GM18907 (cell line): Measurements from ENCODE around the gene TMEM11.

Source experiments
- ATAC-seq: cut with Tn5 transposase; IDR thresholded peaks from one replicate; pipeline ENCODE4 v1.9.1; 2021; ENCODE audit warnings: mild to moderate bottlenecking, moderate library complexity; ENCODE audit not compliant: unreplicated experiment

Gene TMEM11

DNA sequence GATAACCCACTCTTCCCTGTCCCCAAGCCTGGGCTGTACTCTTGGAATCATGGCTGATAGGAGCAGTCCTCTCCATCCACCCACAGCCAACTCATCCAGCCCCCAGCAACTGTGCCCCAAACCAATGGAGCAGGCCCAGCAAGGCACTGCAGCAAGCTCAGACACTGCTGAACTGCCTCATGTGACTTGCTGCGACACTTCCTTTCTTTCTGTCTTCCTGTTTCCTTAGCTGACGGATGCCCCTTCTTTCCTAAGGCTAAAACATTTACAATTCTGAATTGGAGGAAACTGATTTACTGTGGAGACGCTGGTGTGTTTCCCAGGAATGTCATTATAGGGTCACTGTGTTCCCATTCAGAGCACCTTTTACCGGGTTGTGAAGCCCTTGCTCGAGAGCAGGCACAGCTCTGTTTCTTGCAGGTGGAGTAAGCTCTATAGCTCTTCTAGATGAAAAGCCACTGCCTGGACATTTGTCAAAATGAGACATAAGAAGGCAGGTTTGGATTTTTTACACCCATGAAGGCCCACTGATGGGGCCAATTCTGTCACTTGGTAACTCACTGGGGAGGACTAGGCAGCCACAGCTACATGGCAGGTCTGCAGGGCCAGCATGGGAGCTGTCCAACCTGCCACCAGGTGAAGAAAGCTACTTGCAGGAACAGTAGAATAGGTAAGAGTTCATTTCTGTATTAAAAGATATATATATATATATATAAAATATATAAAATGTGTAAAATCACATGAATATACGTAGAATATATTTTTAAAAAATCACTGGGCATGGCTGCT lies 27.4 kb downstream of the TMEM11 start:
- ATAC-seq, result no peak

DNA sequence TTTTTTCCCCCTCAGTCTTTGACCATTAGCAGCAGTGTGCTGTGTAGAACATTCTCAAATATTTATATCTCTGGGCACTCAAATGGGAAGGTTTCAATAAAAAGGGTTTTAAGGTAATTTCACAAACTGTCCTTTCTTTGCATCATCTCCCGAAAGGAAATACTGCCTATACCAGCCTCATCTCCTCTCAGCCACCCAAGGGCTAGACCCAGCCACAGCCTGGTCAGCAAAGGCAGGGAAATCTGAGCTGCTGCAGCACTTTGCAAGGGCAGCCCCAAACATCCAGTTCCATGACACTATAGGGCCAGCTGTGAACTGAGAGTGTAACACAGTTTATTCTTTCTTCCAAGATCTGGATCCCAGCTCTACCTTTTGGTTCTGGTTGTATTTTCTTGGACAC lies 28.9 kb downstream of the TMEM11 start:
- no peak for ATAC-seq

DNA sequence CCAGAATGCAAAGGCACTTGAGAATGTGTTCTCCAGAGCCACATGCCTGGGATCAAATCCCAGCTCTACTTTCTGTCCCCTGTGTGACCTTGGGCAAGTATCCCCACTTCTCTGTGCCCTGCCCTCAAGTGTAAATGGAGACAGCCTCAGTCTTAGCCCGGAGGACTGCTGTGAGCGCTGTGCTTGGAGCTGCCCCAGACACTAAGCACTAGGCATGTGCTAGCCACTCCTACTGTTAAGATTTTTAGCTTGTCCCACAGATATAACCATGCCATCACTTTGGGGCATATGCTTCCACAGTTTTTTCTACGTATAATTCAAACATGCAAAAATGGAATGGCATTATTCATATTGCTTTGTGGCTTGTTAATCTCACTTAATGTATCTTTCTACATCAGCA lies 29.4 kb downstream of the TMEM11 start:
- no peak for ATAC-seq

- no peak for ATAC-seq
Measured at GRCh38 chr17:21183468-21183867, 30.5 kb downstream of the TMEM11 start.

- no peak for ATAC-seq
Measured at GRCh38 chr17:21177854-21178600, 35.9 kb downstream of the TMEM11 start.

DNA sequence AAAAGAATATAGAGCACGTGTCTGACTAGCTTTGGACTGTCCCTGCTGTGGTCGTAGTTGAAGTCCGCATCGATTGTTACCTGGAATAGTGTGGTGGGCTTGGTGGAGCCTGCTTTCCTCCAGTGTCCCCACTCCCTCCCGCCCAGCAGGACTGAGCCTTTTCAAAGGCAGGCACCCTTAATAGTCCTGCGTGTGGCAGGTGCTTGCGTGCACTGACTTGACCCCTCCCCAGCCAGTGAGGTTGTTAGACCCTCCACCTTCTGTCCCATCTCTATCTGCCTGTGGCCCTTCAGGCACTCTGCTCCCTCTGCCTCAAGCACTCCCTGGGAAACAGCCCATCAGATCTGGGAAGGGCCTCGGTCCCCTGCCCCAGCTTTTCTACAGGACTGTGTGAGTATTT lies 36.6 kb downstream of the TMEM11 start:
- ATAC-seq, result no peak

- no peak for ATAC-seq
Measured at GRCh38 chr17:21176773-21177395, 37.1 kb downstream of the TMEM11 start.

GRCh38 chr17:21174713-21175112 lies 39.2 kb downstream of the TMEM11 start:
- ATAC-seq, result no peak

DNA sequence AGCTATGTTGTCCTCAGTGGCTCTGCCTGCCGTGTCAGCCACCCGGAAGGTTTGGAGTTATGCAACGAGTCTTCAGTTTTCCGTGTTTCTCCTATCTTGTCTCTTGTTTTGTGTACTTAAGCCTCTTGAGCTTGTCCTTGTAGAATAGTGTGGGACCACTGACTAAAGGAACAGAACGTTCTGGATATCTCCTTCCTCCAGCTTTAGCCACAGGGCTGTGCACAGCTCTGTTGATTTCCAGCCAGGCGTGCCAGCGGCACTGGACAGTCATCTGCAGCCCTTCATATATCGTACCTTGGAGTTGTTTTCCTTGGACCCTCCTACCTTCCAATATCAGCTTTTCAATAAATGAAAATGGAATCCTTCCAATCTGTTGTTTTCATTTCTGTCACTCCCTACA lies 39.8 kb downstream of the TMEM11 start:
- no peak for ATAC-seq

GRCh38 chr17:21173543-21173942 lies 40.4 kb downstream of the TMEM11 start:
- ATAC-seq, result no peak

DNA sequence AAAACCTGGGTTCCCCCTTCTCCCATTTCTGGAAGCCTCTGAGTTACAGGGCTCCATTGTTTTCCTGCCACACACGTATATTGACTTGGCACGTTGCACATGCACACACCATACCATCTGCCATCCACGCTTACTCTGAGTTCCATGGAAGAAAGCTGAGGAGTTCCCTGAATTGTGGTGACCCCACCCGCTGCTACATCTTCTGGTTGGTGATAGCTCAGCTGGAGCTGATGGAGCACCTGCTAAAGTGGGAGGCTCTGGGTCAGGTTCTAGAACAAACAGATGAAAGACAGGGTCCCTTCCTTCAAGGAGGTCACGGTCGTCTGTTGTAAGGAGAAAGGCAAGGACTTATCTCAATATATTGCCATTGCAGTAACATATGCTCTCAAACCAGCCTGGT lies 41.1 kb downstream of the TMEM11 start:
- no peak for ATAC-seq

DNA sequence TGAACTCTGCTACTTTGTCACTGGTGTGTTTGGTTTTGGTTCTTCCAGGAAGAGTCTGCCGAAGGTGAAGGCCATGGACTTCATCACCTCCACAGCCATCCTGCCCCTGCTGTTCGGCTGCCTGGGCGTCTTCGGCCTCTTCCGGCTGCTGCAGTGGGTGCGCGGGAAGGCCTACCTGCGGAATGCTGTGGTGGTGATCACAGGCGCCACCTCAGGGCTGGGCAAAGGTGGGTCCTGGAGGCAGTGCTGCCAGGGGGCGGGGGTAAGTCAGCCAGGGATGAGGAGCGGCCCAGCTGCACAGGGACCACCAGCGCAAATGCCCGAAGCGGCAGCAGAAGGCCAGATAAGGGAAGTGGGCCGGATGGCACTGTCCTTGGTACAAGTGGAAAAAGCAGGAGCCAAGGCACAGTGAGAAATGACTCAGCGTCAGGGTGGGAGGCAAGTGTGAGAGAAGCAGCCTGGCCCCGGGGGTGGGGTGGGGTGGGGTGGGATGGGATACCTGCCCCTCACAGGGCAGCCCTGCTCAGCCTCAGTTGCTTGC lies 41.9 kb downstream of the TMEM11 start:
- ATAC-seq, result no peak

DNA sequence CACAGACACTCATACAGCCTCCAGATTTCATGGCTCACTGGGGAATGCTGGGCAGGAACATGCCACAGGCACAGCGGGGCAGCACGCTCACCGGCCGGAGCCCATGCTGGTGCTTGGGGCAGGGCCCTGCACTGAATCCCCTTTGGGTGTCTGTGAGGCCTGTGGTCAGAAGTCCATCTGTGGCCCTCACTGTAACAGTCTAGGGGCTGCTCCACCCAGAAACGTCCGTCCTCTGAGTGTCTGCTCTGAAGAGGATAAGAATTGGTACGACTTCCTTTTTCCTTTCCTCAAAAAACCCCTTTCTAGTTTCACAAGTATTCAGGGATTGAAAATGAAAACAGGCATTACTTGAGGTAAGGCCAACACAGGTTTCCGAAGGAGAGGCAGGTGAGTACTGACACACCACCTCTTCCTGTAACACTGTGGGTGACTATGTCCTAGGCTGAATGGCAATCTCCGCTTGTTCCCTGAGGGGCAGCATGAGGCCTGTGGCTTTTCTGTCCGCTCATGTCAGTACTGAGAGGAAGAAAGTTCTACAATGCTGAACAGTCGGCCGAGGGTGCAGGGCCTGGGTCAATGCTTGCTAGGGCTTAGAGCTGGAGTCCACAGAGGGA lies 42.5 kb downstream of the TMEM11 start:
- peak; percentile 84 for ATAC-seq

DNA sequence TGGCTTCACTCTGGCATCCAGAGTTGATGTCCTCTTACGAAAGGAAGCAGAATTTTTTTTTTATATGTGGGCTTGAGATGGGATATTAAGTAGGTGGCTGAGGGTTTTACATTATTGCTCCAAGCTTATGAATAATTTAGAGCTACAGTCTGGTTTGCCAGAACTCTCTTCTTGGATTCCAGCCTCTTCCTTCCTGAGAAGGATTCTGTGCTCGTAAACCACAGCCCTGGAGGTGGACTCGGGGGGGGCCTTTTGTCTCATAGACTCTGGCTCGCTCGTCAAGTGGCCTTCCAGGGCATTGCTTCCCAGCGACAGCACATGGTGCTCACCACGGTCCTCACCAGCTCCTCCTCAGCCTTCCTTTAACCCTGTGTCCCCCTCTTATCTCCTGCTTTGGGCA lies 43.2 kb downstream of the TMEM11 start:
- no peak for ATAC-seq

GRCh38 chr17:21169496-21169895 lies 44.5 kb downstream of the TMEM11 start:
- no peak for ATAC-seq

DNA sequence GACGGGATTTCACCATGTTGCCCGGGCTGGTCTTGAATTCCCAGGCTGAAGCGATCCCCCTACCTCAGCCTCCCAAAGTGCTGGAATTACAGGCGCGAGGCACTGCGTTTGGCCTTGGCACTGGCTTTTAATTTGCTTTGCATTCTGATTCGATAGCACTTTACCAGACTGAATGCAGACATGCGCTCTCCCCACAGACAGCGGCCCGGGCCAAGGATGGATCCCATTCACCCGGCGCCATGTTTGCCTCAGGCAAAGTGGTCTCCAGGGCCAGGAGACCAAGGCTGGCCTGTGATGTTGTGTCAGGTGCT lies 45.5 kb downstream of the TMEM11 start:
- ATAC-seq, result no peak

DNA sequence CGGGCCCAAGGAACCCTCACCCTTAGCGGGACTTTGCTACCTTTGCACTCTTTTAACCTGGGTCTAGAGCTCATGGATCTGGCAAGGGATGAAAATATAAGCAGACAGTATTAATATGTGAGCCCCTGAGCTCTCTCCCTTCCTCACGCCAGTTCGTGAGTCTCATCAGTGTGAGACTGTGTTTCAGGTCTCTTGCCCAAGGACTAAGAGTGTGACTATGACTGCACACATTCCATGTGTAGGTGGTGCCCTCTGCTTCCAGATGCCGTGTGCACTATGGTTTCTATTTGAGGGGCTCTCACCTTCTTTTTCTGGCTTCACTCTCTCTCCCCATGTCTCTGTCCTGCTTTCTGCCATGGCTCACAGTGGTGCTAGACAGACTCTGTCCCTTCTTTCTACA lies 46.7 kb downstream of the TMEM11 start:
- no peak for ATAC-seq

DNA sequence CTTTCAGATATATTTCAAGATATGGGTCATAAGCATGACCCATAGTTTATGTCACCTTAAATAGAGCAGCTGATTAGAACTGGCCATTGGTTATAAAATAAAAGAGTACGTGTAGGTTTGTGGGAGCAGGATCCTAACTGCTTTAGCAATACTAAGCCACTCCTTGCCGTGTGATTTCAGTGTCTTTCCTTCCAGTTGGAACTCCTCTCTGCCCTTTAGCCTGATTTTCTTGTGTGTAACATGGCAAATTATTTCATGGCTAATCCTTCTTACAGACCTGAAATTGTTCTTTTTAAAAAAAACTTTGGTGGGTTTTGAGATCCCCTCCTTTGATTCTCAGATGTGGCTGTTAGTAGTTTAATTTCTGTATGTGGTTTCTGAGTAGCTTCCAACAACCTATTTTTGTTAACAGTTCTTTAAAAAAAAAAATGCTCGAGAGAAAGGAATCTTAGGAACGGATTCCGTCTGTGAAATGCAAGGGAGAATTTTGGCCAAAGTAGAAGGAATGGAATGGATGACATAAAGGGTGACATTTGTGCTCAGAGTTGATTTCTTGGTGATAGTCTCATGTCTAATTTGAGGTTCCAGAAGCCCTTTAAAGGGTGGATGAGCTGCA lies 47.3 kb downstream of the TMEM11 start:
- no peak for ATAC-seq

- no peak for ATAC-seq
Measured at GRCh38 chr17:21165922-21166594, 47.9 kb downstream of the TMEM11 start.

- ATAC-seq, result no peak
Measured at GRCh38 chr17:21164620-21165019, 49.3 kb downstream of the TMEM11 start.
